Brain microvascular endothelial cell (primary cell): Measurements from ENCODE around the gene ST6GALNAC4.

Source experiments
- DNase-seq: peaks from one replicate; pipeline ENCODE4 v3.0.0-alpha.2; 2020
- H3K27ac ChIP-seq: fragments of 250-450 bp; sonication (Bioruptor Pico); 2 replicates; pipeline ENCODE4 v1.5.1; 2020; ENCODE audit warnings: mild to moderate bottlenecking, moderate library complexity
- H3K27me3 ChIP-seq: fragments of 250-450 bp; sonication (Bioruptor Pico); replicated peaks from 2 replicates; pipeline ENCODE4 v1.5.1; 2020; ENCODE audit warnings: mild to moderate bottlenecking
- H3K36me3 ChIP-seq: fragments of 250-450 bp; sonication (Bioruptor Pico); replicated peaks from 2 replicates; pipeline ENCODE4 v1.5.1; 2020; ENCODE audit warnings: mild to moderate bottlenecking
- H3K4me3 ChIP-seq: 2 replicates; pipeline ENCODE4 v1.5.1; 2011; ENCODE audit warnings: low read depth, mild to moderate bottlenecking, control low read depth, low read length, moderate library complexity
- CTCF ChIP-seq: IDR thresholded peaks from 2 replicates; pipeline ENCODE4 v1.5.1; 2011; ENCODE audit warnings: low read depth, mild to moderate bottlenecking, moderate library complexity, low read length, control low read depth, inconsistent platforms; ENCODE audit errors: missing control alignments
- in situ Hi-C: cut with HindIII; loops from 2 replicates; pipeline ENCODE4 v1.10.0; 2017; ENCODE audit warnings: low sequenced_read_pairs, low pct_ligation_motif_present

ST6GALNAC4 gene

GRCh38 chr9:127926906-127927200 is 10.0 kb upstream of the ST6GALNAC4 start:
- no peaks in the 10 kb centered on the region for H3K36me3 ChIP-seq
- H3K27me3 ChIP-seq = no peaks in the 10 kb centered on the region
- no peak for DNase-seq
- no peak for TF ChIP-seq CTCF
- H3K4me3 ChIP-seq = peak overlapping the region; percentile 39
- no peak overlapping the region for H3K27ac ChIP-seq
- in situ Hi-C loops = no loop called here

- in situ Hi-C loops = no loop called here
- Histone ChIP-seq H3K27ac (no peak overlapping the region), H3K27me3 (no peaks in the 10 kb centered on the region), H3K4me3 (no peak overlapping the region), H3K36me3 (no peaks in the 10 kb centered on the region)
- no peak for DNase-seq
- TF ChIP-seq CTCF = no peak
Observed at GRCh38 chr9:127925959-127926905, 9.4 kb upstream of the ST6GALNAC4 start.

GRCh38 chr9:127924736-127925444 is 8.0 kb upstream of the ST6GALNAC4 start:
- TF ChIP-seq CTCF = no peak
- Histone ChIP-seq H3K27me3 (no peaks in the 10 kb centered on the region), H3K27ac (no peak overlapping the region), H3K36me3 (no peaks in the 10 kb centered on the region), H3K4me3 (no peak overlapping the region)
- in situ Hi-C loops = no loop called here
- no peak for DNase-seq

GRCh38 chr9:127923771-127924170 is 6.9 kb upstream of the ST6GALNAC4 start:
- in situ Hi-C loops = no loop called here
- TF ChIP-seq CTCF = no peak
- H3K27me3 ChIP-seq = no peaks in the 10 kb centered on the region
- peak overlapping the region; percentile 61 for H3K27ac ChIP-seq
- no peak overlapping the region for H3K4me3 ChIP-seq
- no peaks in the 10 kb centered on the region for H3K36me3 ChIP-seq
- peak; percentile 96 for DNase-seq

GRCh38 chr9:127923046-127923445 is 6.2 kb upstream of the ST6GALNAC4 start:
- in situ Hi-C loops = no loop called here
- Histone ChIP-seq H3K4me3 (no peak overlapping the region), H3K27ac (no peak overlapping the region), H3K36me3 (no peaks in the 10 kb centered on the region), H3K27me3 (no peaks in the 10 kb centered on the region)
- no peak for DNase-seq
- no peak for TF ChIP-seq CTCF
